Measurements from ENCODE around the gene PGBD2. TPM values are rescaled to one million over a fixed set of nuclear protein-coding genes. Genes with fewer than 3 reads are reported as not detected.

PGBD2 gene, protein sequence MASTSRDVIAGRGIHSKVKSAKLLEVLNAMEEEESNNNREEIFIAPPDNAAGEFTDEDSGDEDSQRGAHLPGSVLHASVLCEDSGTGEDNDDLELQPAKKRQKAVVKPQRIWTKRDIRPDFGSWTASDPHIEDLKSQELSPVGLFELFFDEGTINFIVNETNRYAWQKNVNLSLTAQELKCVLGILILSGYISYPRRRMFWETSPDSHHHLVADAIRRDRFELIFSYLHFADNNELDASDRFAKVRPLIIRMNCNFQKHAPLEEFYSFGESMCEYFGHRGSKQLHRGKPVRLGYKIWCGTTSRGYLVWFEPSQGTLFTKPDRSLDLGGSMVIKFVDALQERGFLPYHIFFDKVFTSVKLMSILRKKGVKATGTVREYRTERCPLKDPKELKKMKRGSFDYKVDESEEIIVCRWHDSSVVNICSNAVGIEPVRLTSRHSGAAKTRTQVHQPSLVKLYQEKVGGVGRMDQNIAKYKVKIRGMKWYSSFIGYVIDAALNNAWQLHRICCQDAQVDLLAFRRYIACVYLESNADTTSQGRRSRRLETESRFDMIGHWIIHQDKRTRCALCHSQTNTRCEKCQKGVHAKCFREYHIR
- total RNA-seq: 6.7 and 10.2 TPM in 2 replicates

GRCh38 chr1:248906009-248906752, at the start of gene PGBD2:
PGBD2 (plus strand) TSS chr1:248906235; CDS start chr1:248913863, 7,628 bp downstream.

GRCh38 chr1:248858891-248859889, 46.8 kb upstream of the PGBD2 start, which contains the start of gene ZNF692:
ZNF692 (minus strand) TSS chr1:248859085; CDS start chr1:248858309, 776 bp downstream.

Other genes with a start within 250 kb of the PGBD2 start
- not detected in 2 replicates for gene OR14I1, start 203.5 kb upstream of the PGBD2 start, total RNA-seq
- gene LYPD8, start 150.5 kb upstream of the PGBD2 start, total RNA-seq: 0.19 TPM in 1 of 2 replicates, not detected in the other
- 22.1 and 27.0 TPM in 2 replicates for gene SH3BP5L, start 80.3 kb upstream of the PGBD2 start, total RNA-seq
- gene ZNF672, start 68.0 kb upstream of the PGBD2 start, total RNA-seq: 17.2 and 18.4 TPM in 2 replicates
- gene ZNF692, start 47.1 kb upstream of the PGBD2 start, total RNA-seq: 9.4 and 18.4 TPM in 2 replicates

Data from endothelial cell of coronary artery (primary cell).